Stimulated activated naive CD4-positive, alpha-beta T cell (primary cell): ENCODE results near the gene ATL3.
"Not testable (repeated sequence)": the region's sequence is repeated elsewhere in the genome, so short reads cannot be mapped to it uniquely, and the experiment has no call there.

Experiments
- DNase-seq, 6 experiments: peaks; one replicate each; lab custom pipeline; 2025; lab: John Stamatoyannopoulos, UW

Gene ATL3

GRCh38 chr11:63589000-63589399 is 82.2 kb downstream of the ATL3 start:
- DNase-seq: no peak

- DNase-seq: no peak
Measured at GRCh38 chr11:63586451-63587166, 84.6 kb downstream of the ATL3 start.

- DNase-seq: no peak
Measured at GRCh38 chr11:63583357-63583677, 87.9 kb downstream of the ATL3 start.

- not testable (repeated sequence) for DNase-seq
Measured at GRCh38 chr11:63581224-63581623, 90.0 kb downstream of the ATL3 start.

- not testable (repeated sequence) for DNase-seq
Measured at GRCh38 chr11:63578882-63579281, 92.3 kb downstream of the ATL3 start.

- DNase-seq: no peak
Measured at GRCh38 chr11:63574856-63575602, 96.1 kb downstream of the ATL3 start.
